Measurements from ENCODE around the gene CLHC1. TPM values are rescaled to one million over a fixed set of nuclear protein-coding genes. Genes with fewer than 3 reads are reported as not detected.

Gene CLHC1
- total and polyA plus RNA-seq, 4 donors: 2.3 to 33.8 (median 12.2) TPM

- Histone ChIP-seq H3K4me3 (peak overlapping the region; percentile 95), H3K27ac (ENCODE audit: low read depth in 1 of 2, low read length in 1 of 2) (peak overlapping the region; percentile 93 to 98), H3K27me3 (ENCODE audit: control insufficient read depth in 3 of 3, insufficient read depth in 3 of 3, low read length in 2 of 3) (no peaks in the 10 kb centered on the region), H3K9ac (ENCODE audit: insufficient read depth in 1 of 2, low read length in 2 of 2) (peak overlapping the region; percentile 95 to 97), H3K36me3 (ENCODE audit: control insufficient read depth in 4 of 4, insufficient read depth in 4 of 4, low read length in 4 of 4) (peaks cover 8 to 30% (median 24%) of the 10 kb centered on the region in 4 donors), H3K9me3 (ENCODE audit: control insufficient read depth in 4 of 4, insufficient read depth in 3 of 4, low read length in 3 of 4) (no peaks in the 10 kb centered on the region), H3K4me1 (ENCODE audit: control insufficient read depth in 5 of 5, insufficient read depth in 5 of 5, low read length in 5 of 5) (peaks cover 0 to 18% (median 7%) of the 10 kb centered on the region in 5 donors)
- peak in 2 of 3 donors; percentile 18 to 39 for DNase-seq
- peak; percentile 14 for ATAC-seq (ENCODE audit: insufficient read depth, low FRiP score)
- TF ChIP-seq CTCF (IDR thresholded peaks at IDR 0.05; ENCODE audit: control extremely low read depth, extremely low read depth): no peak
- 6% methylated on average over 33 of the region's 33 CpGs for WGBS, 2 donors
Observed at GRCh38 chr2:55232863-55233657, 967 bp upstream of the CLHC1 start.

- peak overlapping the region; percentile 93 to 98 for H3K27ac ChIP-seq (ENCODE audit: low read depth in 1 of 2, low read length in 1 of 2)
- H3K4me3 ChIP-seq: peak overlapping the region; percentile 95
- H3K4me1 ChIP-seq (ENCODE audit: control insufficient read depth in 5 of 5, insufficient read depth in 5 of 5, low read length in 5 of 5): peaks cover 0 to 18% (median 7%) of the 10 kb centered on the region in 5 donors
- H3K27me3 ChIP-seq (ENCODE audit: control insufficient read depth in 3 of 3, insufficient read depth in 3 of 3, low read length in 2 of 3): no peaks in the 10 kb centered on the region
- peaks cover 6 to 30% (median 22%) of the 10 kb centered on the region in 4 donors for H3K36me3 ChIP-seq (ENCODE audit: control insufficient read depth in 4 of 4, insufficient read depth in 4 of 4, low read length in 4 of 4)
- WGBS, 2 donors: 7 to 8% methylated on average over 13 of the region's 13 CpGs
- ATAC-seq (ENCODE audit: insufficient read depth, low FRiP score): no peak
- TF ChIP-seq CTCF (IDR thresholded peaks at IDR 0.05; ENCODE audit: control extremely low read depth, extremely low read depth): no peak
- no peaks in the 10 kb centered on the region for H3K9me3 ChIP-seq (ENCODE audit: control insufficient read depth in 4 of 4, insufficient read depth in 3 of 4, low read length in 3 of 4)
- peak in 1 of 3 donors; percentile 33 for DNase-seq
- H3K9ac ChIP-seq (ENCODE audit: insufficient read depth in 1 of 2, low read length in 2 of 2): peak overlapping the region; percentile 60 to 85
Observed at GRCh38 chr2:55231546-55232083, 478 bp downstream of the CLHC1 start.

- Histone ChIP-seq H3K4me1 (ENCODE audit: control insufficient read depth in 5 of 5, insufficient read depth in 5 of 5, low read length in 5 of 5) (peaks cover 0 to 15% (median 8%) of the 10 kb centered on the region in 5 donors), H3K9me3 (ENCODE audit: control insufficient read depth in 4 of 4, insufficient read depth in 3 of 4, low read length in 3 of 4) (no peaks in the 10 kb centered on the region), H3K9ac (ENCODE audit: insufficient read depth in 1 of 2, low read length in 2 of 2) (no peak overlapping the region), H3K4me3 (no peak overlapping the region), H3K27ac (ENCODE audit: low read depth in 1 of 2, low read length in 1 of 2) (no peak overlapping the region), H3K27me3 (ENCODE audit: control insufficient read depth in 3 of 3, insufficient read depth in 3 of 3, low read length in 2 of 3) (no peaks in the 10 kb centered on the region), H3K36me3 (ENCODE audit: control insufficient read depth in 4 of 4, insufficient read depth in 4 of 4, low read length in 4 of 4) (peaks cover 4 to 22% (median 15%) of the 10 kb centered on the region in 4 donors)
- DNase-seq: no peak
- no peak for TF ChIP-seq CTCF (IDR thresholded peaks at IDR 0.05; ENCODE audit: control extremely low read depth, extremely low read depth)
- WGBS, 2 donors: 98% methylated on average over 3 of the region's 3 CpGs
- no peak for ATAC-seq (ENCODE audit: insufficient read depth, low FRiP score)
Observed at GRCh38 chr2:55230551-55230950, 1.5 kb downstream of the CLHC1 start.

Measured in lung (tissue), 12 donors.